ENCODE measurements around the gene OPN3.

Gene OPN3

DNA sequence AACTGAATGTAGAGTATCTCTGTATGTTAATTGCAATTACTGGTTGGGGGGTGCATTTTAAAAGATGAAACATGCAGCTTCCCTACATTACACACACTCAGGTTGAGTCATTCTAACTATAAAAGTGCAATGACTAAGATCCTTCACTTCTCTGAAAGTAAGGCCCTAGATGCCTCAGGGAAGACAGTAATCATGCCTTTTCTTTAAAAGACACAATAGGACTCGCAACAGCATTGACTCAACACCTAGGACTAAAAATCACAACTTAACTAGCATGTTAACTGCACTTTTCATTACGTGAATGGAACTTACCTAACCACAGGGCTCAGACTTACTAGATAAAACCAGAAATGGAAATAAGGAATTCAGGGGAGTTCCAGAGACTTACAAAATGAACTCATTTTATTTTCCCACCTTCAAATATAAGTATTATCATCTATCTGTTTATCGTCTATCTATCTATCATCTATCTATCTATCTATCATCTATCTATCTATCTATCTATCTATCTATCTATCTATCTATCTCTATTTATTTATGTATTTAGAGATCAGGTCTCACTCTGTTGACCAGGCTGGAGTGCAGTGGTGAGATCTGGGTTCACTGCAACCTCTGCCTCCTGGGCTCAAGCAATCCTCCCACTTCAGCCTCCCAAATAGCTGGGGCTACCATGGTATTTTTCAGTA lies 47.8 kb downstream of the OPN3 start:
- in situ Hi-C loops (cut with MboI; ENCODE audit: low sequenced_read_pairs): no loop called here

DNA sequence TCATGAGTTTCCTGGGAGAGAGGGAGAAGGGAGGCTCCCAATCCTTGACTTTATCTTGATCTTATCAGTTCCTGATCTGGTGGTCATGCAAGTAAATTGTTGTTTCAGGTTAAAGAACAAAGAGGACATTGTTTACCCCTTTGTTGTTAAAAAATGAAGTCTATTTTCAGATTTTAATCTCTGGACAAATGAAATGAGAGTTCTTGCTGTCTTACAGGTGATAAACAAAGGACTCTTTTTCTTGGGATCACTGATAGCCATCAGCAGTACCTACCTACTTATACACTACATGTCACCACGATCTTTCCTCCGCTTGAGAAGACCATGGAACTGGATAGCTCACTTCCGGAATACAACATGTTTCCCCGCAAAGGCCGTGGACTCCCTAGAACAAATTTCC lies 48.4 kb downstream of the OPN3 start:
- in situ Hi-C loops (cut with MboI; ENCODE audit: low sequenced_read_pairs): no loop called here

DNA sequence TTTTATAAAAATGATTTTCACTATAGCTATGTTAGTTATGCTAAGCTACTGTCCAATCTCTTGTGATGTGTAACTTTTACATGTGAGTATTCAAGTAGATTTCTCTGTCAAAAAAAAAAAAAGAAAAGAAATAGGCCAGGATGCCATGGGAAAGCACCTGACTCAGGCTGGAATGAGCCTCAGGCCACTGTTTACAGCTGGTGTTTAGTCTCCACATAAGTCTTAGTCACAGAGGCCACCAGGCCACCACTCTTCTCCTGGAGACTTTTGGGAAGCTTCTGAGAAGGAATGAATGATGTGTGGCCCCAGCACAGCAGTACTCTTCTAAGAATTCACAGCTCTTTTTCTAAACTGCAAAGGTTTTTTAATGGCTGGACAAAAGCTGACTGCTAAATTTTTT lies 48.9 kb downstream of the OPN3 start:
- in situ Hi-C loops (cut with MboI; ENCODE audit: low sequenced_read_pairs): no loop called here

DNA sequence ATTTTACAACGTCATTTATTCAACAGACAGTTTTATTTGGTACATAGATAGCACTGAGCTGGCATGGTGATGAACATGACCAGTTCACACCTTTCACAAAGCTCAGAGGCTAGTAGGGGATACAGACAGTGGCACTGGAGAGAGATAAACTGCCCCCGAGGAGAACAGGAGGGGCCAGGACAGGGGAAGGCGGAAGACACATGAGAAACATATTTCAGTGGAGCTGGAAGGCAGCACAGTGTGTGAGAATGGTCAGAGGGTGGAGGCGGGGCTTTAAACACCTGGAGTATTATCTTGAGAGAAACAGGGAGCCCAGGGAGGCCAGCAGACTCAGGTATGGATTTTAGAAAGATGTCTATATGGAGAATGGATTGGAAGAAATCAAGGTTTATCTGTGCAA lies 49.5 kb downstream of the OPN3 start:
- in situ Hi-C loops (cut with MboI; ENCODE audit: low sequenced_read_pairs): no loop called here

DNA sequence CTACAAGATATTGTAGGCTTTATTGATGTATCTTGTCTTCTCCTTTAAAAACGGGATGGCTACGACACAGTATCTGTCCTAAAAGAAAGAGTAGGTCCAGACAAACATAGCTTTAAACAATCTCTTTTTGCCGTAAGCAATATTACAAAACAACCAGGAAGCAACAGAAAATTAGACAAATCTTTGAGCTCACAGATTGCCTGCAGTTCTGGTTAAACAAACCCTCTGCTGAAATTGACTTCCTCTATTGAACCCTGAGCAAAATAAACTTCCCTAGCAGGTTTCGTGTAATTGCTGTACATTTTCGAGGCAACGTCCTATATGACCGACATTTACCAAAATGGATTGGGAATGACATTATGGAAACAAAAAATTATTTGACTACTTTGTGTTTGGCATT lies 50.6 kb downstream of the OPN3 start:
- in situ Hi-C loops (cut with MboI; ENCODE audit: low sequenced_read_pairs): no loop called here

DNA sequence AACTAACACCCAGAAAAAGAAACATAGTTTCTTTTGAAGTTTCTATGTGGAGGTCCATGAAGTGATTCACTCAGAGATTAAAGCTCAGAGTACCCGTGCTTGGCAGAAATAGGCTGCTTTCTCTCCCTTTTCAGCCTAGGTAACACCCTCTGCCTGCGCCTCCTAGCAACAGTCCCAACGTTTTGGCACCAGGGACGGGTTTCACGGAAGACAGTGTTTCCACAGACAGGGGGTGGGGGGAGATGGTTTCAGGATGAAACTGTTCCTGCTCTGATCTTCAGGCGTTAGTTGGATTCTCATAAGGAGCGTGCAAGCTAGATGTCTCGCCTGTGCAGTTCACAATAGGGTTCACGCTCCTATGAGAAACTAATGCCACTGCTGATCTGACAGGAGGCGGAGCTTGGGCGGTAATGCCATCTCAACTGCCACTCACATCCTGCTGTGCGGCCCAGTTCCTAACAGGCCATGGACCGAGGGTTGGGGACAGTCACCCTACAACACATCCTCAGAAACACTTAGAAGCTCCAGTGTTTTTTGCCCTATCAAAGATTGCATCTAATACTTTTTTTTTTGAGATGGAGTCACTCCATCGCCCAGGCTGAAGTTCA lies 53.2 kb downstream of the OPN3 start:
- in situ Hi-C loops (cut with MboI; ENCODE audit: low sequenced_read_pairs): no loop called here

DNA sequence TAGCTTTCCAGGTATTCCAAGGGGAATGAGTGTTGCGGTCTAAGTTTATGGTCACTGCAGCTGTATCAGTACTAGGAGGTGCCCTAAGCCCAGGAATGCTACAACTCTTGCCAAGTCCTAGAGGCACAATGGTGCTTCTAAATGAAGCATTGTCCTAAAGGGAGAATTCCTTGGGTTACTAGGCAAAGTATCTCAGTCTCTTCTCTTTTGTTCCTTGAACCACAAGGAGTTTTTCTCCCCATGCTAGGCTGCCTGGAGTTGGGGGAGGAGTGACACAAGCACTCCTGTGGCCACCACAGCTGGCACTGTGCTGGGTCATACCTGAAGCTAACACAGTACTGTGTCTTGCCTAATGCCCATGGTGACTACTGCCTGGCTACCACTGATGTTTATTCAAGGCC lies 57.2 kb downstream of the OPN3 start:
- in situ Hi-C loops (cut with MboI; ENCODE audit: low sequenced_read_pairs): no loop called here

DNA sequence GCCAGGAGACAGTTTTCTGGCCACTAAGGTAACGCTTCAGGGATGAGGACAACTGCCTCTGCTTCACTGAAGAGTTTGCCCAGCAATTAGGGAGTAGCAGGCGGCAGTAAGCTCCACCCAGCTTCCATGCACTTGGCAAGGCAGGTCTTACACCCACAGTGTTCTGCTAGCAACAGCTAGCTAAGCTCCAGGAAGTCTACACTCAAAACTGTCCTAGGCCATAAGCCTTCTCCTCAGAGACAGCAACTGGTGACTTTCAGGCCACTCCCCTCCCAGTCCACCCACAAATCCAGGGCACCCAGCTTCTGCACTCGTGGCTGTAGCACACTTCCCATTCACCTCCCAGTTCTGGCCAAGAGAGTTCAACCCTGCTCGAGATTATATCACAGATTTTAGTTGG lies 60.7 kb downstream of the OPN3 start:
- in situ Hi-C loops (cut with MboI; ENCODE audit: low sequenced_read_pairs): no loop called here

DNA sequence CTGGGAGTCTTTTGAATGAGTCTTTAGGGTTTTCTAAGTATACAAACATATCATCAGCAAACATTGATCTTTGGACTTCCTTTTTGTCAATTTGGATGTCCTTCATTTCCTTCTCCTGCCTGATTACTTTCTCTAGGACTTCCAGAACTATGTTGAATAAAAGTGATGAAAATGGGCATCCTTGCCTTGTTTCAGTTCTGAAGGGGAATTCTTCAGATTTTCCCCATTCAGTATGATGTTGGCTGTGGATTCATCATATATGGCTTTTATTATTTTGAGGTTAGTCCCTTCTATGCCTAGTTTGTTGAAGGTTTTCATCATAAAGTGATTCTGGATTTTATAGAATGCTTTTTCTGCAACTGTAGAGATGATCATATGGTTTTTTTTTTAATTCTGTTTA lies 66.0 kb downstream of the OPN3 start:
- in situ Hi-C loops (cut with MboI; ENCODE audit: low sequenced_read_pairs): no loop called here

DNA sequence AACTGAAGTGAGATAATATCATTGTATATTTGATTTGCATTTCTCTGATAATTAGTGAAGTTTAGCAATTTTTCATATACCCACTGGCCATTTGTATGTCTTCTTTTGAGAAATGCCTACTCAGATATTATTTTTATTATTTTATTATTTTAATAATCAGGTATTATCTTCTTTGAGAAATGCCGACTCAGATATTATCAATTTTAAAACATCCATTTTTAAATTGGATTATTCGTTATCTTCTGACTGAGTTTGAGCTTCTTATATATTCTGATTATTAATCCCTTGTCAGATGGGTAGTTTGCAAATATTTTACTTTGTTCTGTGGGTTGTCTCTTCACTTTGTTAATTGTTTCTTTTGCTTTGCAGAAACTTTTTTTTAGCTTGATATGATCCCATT lies 70.3 kb downstream of the OPN3 start:
- in situ Hi-C loops (cut with MboI; ENCODE audit: low sequenced_read_pairs): no loop called here

DNA sequence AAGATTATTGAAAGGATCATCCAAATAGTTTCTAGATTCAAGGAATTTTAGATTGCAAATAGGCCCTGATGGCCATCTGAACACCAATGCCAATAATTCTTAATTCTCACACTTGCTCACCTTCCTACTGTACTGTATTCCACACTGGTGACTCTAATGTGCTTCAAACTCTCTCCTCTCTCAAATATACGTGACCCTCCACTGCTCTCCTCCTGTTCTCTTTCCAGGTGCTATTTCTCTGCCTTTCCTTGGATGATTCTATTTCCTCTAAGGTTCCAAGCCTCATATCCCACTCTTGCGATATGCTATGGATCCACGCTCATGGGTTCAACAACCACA lies 79.4 kb downstream of the OPN3 start:
- in situ Hi-C loops (cut with MboI; ENCODE audit: low sequenced_read_pairs): no loop called here

DNA sequence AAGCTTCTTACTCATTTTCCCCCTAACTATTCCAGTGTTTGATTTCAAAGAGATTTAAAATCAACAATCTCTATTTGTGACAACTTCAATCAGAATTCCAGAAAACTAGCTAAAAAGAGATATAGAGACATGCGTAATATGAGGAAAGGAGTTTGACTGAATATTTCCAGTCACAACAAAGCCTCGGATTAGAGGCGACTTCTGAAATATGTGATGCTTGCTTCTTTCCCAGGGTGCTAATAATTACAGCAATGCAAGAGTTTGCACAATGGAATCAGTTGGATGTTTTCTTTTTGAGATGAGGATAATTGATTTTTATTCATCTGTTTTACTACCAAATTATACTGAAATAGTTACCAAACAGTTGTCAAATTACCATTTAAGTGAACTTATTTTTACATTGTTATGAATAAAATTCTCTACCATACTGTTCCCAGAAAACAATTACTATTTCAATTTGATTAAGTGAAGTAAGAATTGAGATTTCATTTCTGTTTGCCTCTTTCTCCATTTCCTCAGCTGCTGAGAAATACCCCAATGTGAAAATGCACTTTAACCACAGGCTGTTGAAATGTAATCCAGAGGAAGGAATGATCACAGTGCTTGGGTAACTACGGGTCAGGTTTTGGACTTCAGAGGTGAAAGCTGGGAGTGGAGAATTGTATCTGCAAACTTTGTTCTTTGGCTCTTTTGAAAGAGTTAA lies 79.9 kb downstream of the OPN3 start:
- in situ Hi-C loops (cut with MboI; ENCODE audit: low sequenced_read_pairs): no loop called here

DNA sequence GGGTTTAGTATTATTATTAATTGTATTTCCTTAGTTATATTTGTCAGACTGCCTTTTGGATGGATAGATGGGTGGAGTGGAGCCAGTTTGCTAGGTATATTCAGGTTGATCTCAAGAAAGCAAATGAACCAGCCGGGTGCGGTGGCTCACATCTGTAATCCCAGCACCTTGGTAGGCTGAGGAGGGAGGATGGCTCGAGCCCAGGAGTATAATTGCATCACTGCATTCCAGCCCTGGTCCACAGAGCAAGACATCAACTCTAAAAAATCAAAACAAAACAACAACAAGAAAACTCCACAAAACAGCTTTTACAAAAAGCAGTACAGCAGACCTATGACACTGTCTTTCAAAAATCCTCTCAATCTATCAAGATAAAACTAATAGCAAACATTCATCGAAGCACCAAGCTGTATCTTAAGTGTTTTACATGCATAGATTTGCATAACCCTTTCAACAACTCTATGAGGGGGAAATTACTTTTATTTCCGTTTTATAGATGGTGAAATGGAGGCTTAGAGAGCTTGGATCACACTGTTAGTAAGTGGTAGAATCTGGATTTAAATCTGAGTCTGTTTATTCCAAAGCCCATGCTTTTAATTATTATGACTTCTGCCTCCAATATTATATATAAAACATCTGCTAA lies 82.5 kb downstream of the OPN3 start:
- in situ Hi-C loops (cut with MboI; ENCODE audit: low sequenced_read_pairs): no loop called here

DNA sequence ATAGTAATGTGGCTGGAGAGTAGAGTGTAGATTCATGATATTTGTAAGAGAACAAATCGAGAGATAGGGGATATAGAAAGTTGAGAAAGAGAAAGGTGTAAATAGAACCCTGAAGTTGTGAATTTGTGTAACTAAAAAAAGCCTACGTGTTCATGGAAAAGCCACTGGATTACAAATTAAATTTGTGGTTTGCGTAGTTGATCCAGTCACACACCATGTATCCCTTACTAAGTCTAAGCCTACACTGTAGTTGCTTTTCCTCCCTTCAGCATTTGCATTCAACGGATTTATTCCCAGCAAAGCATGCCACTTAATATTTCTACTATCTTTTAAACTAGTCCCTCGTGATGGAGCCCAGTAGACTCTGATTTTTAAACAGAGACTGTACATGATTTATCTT lies 83.1 kb downstream of the OPN3 start:
- in situ Hi-C loops (cut with MboI; ENCODE audit: low sequenced_read_pairs): no loop called here

DNA sequence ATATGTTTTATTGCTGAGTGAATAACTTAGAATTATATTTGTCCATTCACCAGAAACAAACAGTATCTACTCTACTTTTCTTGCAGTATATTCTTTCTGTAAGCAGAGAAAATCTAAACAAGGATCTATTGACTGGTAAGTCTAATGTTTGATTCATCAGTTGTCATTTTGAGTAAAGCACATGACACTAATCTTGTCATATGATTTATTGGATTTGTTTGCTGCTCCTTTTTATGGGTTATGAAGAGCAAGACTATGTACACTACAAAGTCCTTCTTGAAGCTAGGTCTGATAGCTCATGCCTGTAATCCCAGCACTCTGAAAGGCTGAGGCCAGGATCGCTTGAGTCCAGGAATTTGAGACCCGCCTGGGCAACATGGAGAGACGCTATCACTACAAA lies 84.6 kb downstream of the OPN3 start:
- in situ Hi-C loops (cut with MboI; ENCODE audit: low sequenced_read_pairs): no loop called here

DNA sequence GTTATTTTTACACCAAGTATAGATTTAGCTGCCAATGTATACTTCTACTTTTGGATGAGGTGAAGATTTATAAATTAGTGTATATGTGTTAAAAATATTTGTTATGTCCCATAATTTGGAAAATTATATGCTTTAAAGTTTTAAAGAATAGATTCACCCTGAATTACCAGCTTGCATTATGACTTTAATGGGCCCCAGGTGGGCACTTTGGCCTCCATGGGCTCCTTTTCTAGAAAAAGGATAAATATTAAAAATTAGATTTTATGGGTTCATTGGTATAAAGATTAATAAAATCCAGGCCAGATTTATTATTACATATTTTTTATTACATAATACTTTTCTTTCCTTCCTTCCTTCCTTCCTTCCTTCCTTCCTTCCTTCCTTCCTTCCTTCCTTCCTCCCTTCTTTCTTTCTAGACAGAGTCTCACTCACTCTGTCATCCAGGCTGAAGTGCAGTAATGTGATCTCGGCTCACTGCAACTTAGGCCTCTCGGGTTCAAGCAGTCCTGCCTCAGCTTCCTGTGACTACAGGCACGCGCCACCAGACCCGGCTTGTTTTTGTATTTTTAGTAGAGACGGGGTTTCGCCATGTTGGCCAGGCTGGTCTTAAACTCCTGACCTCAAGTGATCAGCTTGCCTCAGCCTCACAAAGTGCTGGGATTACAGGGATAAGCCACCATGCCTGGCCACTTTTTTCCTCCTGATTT lies 86.1 kb downstream of the OPN3 start:
- in situ Hi-C loops (cut with MboI; ENCODE audit: low sequenced_read_pairs): no loop called here

DNA sequence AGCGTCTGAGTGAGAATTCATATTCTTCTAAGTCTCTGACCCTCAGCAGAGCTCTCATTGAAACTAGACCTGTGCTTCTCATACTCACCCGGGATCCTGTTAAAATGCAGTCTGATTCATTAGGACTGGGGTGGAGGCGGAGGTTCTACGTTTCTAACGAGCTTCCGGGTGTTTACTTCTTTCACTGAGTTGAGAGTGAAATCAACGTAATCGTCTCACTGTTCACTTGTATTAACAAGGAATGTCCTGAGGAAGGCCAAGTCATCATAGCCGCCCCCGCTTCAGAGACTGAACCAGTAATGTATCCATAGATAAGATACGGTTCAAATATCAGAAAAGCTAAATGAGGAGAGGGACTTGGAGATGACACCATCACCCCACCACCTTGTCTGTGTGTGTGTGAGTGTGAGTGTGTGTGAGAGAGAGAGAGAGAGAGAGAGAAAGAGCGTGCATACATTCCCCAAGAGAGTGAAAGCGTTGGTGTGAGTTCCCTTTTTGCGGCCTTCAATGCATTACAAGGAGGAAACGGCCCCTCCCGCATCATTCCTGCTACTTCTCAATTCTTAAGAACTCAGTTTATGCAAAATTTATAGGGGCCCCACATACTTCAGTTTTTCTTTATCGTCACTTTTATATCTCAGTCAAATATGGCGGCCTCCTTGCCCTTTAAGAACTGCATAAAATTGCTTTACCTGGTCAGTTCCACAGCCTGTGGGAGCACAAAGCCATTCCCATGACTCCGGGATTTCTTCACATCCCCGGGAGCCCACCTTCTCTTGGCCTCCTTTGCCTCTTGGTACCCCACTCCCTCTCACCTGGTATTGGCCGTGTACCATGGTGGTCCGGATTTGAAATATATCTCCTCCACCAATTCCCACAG lies 88.2 kb downstream of the OPN3 start:
- in situ Hi-C loops (cut with MboI; ENCODE audit: low sequenced_read_pairs): no loop called here

DNA sequence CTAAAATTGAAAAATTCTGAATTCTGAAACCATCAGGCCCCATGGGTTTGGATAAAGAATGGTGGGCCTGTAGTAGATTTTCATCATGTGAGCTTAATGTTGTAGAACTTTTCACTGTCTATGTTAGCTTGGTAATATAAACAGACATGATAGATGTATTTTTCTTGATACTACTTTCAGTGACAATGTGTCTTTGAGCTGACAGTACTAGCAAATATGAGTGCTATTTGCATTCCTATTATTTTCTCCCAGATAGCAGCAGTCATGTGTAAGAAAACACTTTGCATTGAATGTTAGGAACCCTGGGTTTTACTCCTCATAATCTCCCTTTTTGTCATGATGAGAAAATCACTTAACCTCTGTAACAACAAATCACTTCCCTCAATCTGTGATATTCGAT lies 89.9 kb downstream of the OPN3 start:
- in situ Hi-C loops (cut with MboI; ENCODE audit: low sequenced_read_pairs): no loop called here

DNA sequence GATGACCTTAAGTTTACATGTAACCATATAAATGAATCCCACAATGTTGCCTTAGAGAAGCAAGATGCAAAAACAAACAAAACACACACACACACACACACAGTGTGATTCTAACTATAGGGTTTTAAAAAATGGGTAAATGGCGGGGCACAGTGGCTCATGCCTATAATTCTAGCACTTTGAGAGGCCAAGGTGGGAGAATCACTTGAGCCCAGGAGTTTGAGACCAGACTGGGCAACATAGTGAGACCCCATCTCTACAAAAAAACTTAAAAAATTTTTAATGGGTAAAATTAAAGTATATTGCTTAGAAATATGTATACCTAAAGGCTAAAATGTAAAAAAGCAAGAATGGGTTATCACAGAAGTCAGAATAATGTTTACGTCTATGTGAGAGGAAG lies 92.2 kb downstream of the OPN3 start:
- in situ Hi-C loops (cut with MboI; ENCODE audit: low sequenced_read_pairs): loop anchor here (25.0 kb wide), 1 partner anchor 464 kb away; no protein-coding TSS in a partner anchor
